ENCODE measurements around the gene SLC26A11. TPM values are rescaled to one million over a fixed set of nuclear protein-coding genes. Genes with fewer than 3 reads are reported as not detected.

SLC26A11 gene
- polyA plus RNA-seq, 1 donor (not counting 4 experiments of a cell fraction or from before 2014, with no cell fraction given): 2.2 TPM

GRCh38 chr17:80227666-80228065 lies 7.4 kb downstream of the SLC26A11 start:
- Histone ChIP-seq H3K9ac (ENCODE audit: control insufficient read depth, extremely low read depth, insufficient read depth, low read length) (no peak overlapping the region), H3K9me3 (ENCODE audit: control insufficient read depth, low read depth, low read length) (peaks cover 6% of the 10 kb centered on the region), H3K9me1 (ENCODE audit: control insufficient read depth, extremely low read depth, insufficient read depth, low read length) (no peaks in the 10 kb centered on the region), H3K4me1 (ENCODE audit: control insufficient read depth, extremely low read depth, insufficient read depth, low read length) (no peaks in the 10 kb centered on the region), H3K27me3 (ENCODE audit: control insufficient read depth, extremely low read depth, insufficient read depth, low read length) (no peaks in the 10 kb centered on the region), H3K27ac (ENCODE audit: control insufficient read depth, insufficient read depth, low read length) (no peak overlapping the region), H3K4me2 (ENCODE audit: control insufficient read depth, extremely low read depth, insufficient read depth, low read depth, low read length) (no peak overlapping the region), H3K79me2 (ENCODE audit: control insufficient read depth, insufficient read depth, low read length) (no peaks in the 10 kb centered on the region), H4K20me1 (ENCODE audit: control insufficient read depth, extremely low read depth, insufficient read depth, low read length) (no peaks in the 10 kb centered on the region), H2AFZ (ENCODE audit: control insufficient read depth, low read length) (no peak overlapping the region), H3K4me3 (ENCODE audit: control insufficient read depth in 2 of 3, extremely low read depth in 1 of 3, insufficient read depth in 2 of 3, low read depth in 1 of 3, low read length in 3 of 3) (no peak overlapping the region), H3K36me3 (ENCODE audit: control insufficient read depth in 2 of 2, extremely low read depth in 1 of 2, insufficient read depth in 2 of 2, low read length in 2 of 2) (no peaks in the 10 kb centered on the region)
- DNase-seq (ENCODE audit: low read depth, low spot score) (no peak), FAIRE-seq (no peak)
- no peak for TF ChIP-seq EZH2 (IDR thresholded peaks at IDR 0.05; ENCODE audit: low read length)
- no peak for TF ChIP-seq CTCF (optimal IDR thresholded peaks at IDR 0.05 in 1 of 3, IDR thresholded peaks at IDR 0.05 in 1 of 3, conservative IDR thresholded peaks at IDR 0.05 in 1 of 3; ENCODE audit: extremely low read depth in 1 of 3, insufficient read depth in 2 of 3, low read length in 3 of 3)
- dilution Hi-C loops (cut with MboI; ENCODE audit: extremely low pct_ligation_motif_present, low sequenced_read_pairs): no loop called here

GRCh38 chr17:80228477-80228876 lies 8.2 kb downstream of the SLC26A11 start:
- DNase-seq (ENCODE audit: low read depth, low spot score) (no peak), FAIRE-seq (no peak)
- H4K20me1 ChIP-seq (ENCODE audit: control insufficient read depth, extremely low read depth, insufficient read depth, low read length): no peaks in the 10 kb centered on the region
- H3K4me2 ChIP-seq (ENCODE audit: control insufficient read depth, extremely low read depth, insufficient read depth, low read depth, low read length): no peak overlapping the region
- no peak overlapping the region for H3K9ac ChIP-seq (ENCODE audit: control insufficient read depth, extremely low read depth, insufficient read depth, low read length)
- no peak overlapping the region for H3K4me3 ChIP-seq (ENCODE audit: control insufficient read depth in 2 of 3, extremely low read depth in 1 of 3, insufficient read depth in 2 of 3, low read depth in 1 of 3, low read length in 3 of 3)
- no peaks in the 10 kb centered on the region for H3K27me3 ChIP-seq (ENCODE audit: control insufficient read depth, extremely low read depth, insufficient read depth, low read length)
- dilution Hi-C loops (cut with MboI; ENCODE audit: extremely low pct_ligation_motif_present, low sequenced_read_pairs): no loop called here
- no peak overlapping the region for H2AFZ ChIP-seq (ENCODE audit: control insufficient read depth, low read length)
- no peaks in the 10 kb centered on the region for H3K79me2 ChIP-seq (ENCODE audit: control insufficient read depth, insufficient read depth, low read length)
- no peaks in the 10 kb centered on the region for H3K36me3 ChIP-seq (ENCODE audit: control insufficient read depth in 2 of 2, extremely low read depth in 1 of 2, insufficient read depth in 2 of 2, low read length in 2 of 2)
- H3K27ac ChIP-seq (ENCODE audit: control insufficient read depth, insufficient read depth, low read length): no peak overlapping the region
- TF ChIP-seq EZH2 (IDR thresholded peaks at IDR 0.05; ENCODE audit: low read length) (no peak), CTCF (optimal IDR thresholded peaks at IDR 0.05 in 1 of 3, IDR thresholded peaks at IDR 0.05 in 1 of 3, conservative IDR thresholded peaks at IDR 0.05 in 1 of 3; ENCODE audit: extremely low read depth in 1 of 3, insufficient read depth in 2 of 3, low read length in 3 of 3) (no peak)
- H3K4me1 ChIP-seq (ENCODE audit: control insufficient read depth, extremely low read depth, insufficient read depth, low read length): no peaks in the 10 kb centered on the region
- H3K9me3 ChIP-seq (ENCODE audit: control insufficient read depth, low read depth, low read length): peaks cover 6% of the 10 kb centered on the region
- no peaks in the 10 kb centered on the region for H3K9me1 ChIP-seq (ENCODE audit: control insufficient read depth, extremely low read depth, insufficient read depth, low read length)
